KG1 (cell line): Measurements from ENCODE around the gene FMNL3.

ENCODE experiments used
- DNase-seq: peaks from one replicate; lab custom pipeline; 2025; lab: John Stamatoyannopoulos, UW

Gene FMNL3

GRCh38 chr12:49599961-49600360, 107.2 kb downstream of the FMNL3 start:
- DNase-seq, result no peak

GRCh38 chr12:49598527-49598926, 108.7 kb downstream of the FMNL3 start:
- no peak for DNase-seq

DNA sequence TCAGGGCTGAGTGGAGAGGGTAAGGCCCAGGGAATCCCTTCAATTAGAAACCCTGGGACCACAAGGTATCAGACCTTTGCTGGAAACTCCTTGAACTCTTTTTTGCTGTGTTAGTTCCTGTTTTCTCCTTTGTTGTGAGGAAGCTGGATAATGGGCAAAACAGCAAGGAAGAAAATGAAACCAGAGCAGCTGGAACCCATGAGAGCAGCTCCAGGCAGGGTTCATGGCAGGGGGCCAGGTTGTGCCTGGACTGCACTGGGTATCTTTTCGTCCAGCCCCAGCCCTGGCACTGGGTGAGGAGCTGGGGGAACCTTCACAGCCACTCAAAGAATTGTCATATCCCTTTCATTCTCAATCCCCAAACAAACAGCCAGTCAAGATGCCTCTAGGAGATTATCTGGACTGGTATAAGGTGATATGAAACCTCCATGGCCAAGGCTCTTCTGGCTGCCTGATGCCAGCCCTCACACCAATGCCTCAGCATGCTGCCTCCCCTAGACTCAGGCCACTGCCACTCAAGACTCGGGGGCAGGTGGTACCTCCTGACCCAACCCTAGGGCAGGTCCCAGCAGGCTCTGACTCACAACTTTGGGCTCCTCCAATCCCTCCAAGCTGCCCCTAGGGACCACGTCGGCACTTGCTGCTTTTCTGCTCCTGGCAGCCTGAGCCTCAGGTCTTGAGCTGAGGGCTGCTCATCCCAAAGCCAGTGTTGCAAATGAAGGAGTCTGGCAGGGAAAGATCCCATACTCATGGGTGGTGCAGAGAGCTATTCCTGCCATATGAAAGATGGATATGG, 118.3 kb downstream of the FMNL3 start:
- no peak for DNase-seq

- DNase-seq, result no peak
Measured at GRCh38 chr12:49588281-49588680, 118.9 kb downstream of the FMNL3 start.

DNA sequence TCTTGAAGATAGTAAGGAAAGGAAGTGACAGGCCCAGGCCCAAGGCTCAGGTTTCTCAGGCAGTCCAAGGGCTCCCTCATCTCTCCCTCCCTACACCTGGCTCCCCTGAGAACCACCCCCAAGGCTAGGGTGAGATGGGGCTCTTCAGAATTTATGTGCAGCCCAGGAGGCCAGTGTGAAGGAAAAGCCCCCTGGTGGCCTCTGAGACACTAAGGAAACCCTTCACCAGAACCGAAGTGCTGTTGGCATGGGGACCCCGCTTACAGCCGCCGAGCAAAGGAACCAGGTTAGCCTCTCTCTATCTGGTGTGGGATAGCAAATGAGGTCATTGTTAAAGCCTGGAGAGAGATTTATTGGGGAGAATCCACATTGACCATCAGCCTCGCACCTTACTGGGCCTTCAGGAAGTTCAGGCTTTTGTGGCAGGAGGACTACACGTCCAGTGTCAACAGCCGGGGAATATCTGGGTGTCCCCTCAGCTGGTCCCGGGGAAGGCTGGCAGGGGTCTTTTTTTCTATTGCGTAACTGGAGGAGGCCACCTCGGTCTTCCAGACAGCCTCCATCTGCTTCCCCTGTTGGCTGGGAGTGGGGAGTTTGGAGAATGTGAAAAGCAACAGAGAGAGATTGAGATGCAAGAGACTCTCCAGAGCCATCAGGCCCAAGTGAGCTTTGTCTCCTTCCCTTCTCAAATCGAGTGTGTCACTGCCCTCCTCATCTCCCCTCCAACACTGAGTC, 119.9 kb downstream of the FMNL3 start:
- no peak for DNase-seq
